Large intestine (tissue), 3 donors: Measurements from ENCODE around the gene TPD52L1. TPM values are rescaled to one million over a fixed set of nuclear protein-coding genes. Genes with fewer than 3 reads are reported as not detected.
A peak's percentile ranks its signal among the peaks of the same experiment; 100 is the strongest.

ENCODE experiments used
- DNase-seq, 2 donors: peaks; one replicate each; pipeline versions ENCODE4 v3.0.0 to v3.0.0-alpha.2; 2013
- H3K27ac ChIP-seq: one replicate; pipeline ENCODE4 v1.5.1; 2013; ENCODE audit warnings: low read length
- H3K27me3 ChIP-seq: 2 replicates; pipeline ENCODE4 v1.6.1; 2013; ENCODE audit warnings: low read length; ENCODE audit not compliant: control insufficient read depth, insufficient read depth
- H3K36me3 ChIP-seq: 2 replicates; pipeline ENCODE4 v1.6.1; 2013; ENCODE audit warnings: low read length; ENCODE audit not compliant: control insufficient read depth, insufficient read depth
- H3K4me1 ChIP-seq: one replicate; pipeline ENCODE4 v1.6.1; 2013; ENCODE audit warnings: low read length; ENCODE audit not compliant: control insufficient read depth, insufficient read depth
- H3K4me3 ChIP-seq: one replicate; pipeline ENCODE4 v1.5.1; 2013; ENCODE audit warnings: low read length
- H3K9me3 ChIP-seq: one replicate; pipeline ENCODE4 v1.6.1; 2013; ENCODE audit warnings: mild to moderate bottlenecking, low read depth, low read length, moderate library complexity; ENCODE audit not compliant: control insufficient read depth
- WGBS: methylation state at CpG from one replicate; pipeline ENCODE4 v1.1.5; 2013; ENCODE audit warnings: low lambda C conversion rate; ENCODE audit not compliant: insufficient coverage; 5-methylcytosine and 5-hydroxymethylcytosine counted together
- polyA plus RNA-seq: library from polyadenylated mRNA; unstranded; fragments of 120-200 nt; gene quantifications from one replicate; pipeline ENCODE4 v1.2.1, GENCODE V29; 2013

TPD52L1 gene
- polyA plus RNA-seq, 1 donor, result 53.4 TPM

DNA sequence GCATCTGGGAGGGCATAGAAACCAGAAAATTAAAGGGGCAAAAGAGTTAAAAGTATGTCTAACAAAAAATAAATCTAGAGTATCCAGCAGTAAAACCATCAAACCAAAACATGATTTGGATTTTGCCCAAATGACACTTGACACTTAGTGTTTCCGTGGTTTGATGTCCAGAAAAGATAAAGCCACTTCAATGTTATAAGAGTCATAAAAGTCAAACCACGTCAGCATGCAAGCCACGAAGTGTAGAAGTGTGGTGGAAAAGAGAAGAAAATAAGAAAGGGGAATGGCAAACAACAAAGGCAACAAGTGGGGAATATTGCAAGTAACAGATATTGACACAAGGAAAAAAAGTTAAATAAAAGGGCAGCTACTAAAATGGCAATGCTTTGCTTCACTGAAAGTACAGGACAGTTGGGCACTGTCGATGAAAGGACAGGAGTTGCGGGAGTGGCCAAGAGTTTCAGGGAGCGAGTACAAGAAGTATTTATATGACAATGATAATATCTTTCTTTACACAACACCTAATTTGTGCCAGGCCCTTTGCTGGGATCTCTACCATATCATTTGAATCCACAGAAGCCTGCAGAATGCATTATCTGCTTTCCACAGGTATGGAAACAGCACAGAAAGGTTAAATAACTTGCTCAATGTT lies 154.5 kb downstream of the TPD52L1 start:
- no peaks in the 10 kb centered on the region for H3K27me3 ChIP-seq
- peaks cover 19% of the 10 kb centered on the region for H3K4me1 ChIP-seq
- H3K36me3 ChIP-seq, result no peaks in the 10 kb centered on the region
- no peak overlapping the region for H3K4me3 ChIP-seq
- DNase-seq, result peak in 1 of 2 donors; percentile 48
- 25% methylated on average over 2 of the region's 6 CpGs for WGBS
- H3K9me3 ChIP-seq, result no peaks in the 10 kb centered on the region
- peak overlapping the region; percentile 87 for H3K27ac ChIP-seq

DNA sequence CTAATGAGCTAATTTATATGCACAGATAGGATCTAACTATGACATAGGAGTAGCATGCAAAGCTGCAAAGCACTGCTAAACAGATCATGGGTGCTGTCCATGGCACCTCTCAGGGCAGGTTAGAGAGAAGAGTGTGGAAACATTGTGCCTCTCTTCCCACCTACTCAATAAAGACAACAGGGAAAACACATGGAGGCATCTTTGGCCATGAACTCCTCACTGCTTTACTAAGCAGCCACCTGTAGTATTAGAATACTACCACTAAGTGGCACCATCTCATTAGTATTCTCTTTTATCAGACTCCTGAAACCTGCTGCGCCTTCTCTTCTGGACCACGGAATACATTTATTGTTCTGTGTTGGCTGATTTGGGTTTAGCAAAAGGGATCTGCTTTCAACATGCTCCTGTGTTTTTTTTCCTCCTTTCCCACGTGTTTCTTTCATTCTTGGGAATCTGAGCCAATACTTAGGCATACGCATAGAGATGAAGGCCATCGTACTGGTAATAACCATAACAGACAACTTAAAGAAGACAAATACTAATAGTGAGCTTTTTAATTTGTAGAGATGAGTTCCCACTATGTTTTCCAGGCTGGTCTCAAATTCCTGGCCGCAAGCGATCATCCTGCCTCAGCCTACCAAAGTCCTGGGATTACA lies 157.5 kb downstream of the TPD52L1 start:
- peak in 1 of 2 donors; percentile 52 for DNase-seq
- Histone ChIP-seq H3K36me3 (no peaks in the 10 kb centered on the region), H3K4me3 (no peak overlapping the region), H3K27ac (no peak overlapping the region), H3K4me1 (peaks cover 19% of the 10 kb centered on the region), H3K9me3 (no peaks in the 10 kb centered on the region), H3K27me3 (no peaks in the 10 kb centered on the region)
- 67% methylated on average over 3 of the region's 7 CpGs for WGBS

DNA sequence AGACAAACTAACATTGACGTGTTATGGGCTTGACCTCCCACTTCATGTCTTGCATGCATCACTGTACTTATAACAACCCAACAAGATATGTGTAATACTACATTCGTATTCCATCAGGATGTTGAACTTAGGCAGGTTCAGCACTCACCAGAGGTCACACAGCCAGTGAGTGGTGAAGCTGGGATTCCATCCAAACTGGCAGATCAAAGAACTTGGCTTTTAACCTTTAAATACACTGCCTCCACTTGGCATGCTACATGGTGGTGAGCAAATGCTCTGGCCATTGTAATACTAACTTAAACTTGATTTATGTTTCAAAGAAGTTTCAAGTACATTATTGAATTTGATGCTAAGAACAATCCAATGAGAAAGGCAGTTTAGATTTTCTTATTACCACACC lies 158.9 kb downstream of the TPD52L1 start:
- Histone ChIP-seq H3K9me3 (no peaks in the 10 kb centered on the region), H3K27ac (no peak overlapping the region), H3K4me3 (no peak overlapping the region), H3K27me3 (peaks cover 2% of the 10 kb centered on the region), H3K4me1 (peaks cover 9% of the 10 kb centered on the region), H3K36me3 (no peaks in the 10 kb centered on the region)
- WGBS, result no CpG with 5 or more reads among the region's 2 CpGs
- DNase-seq, result no peak

DNA sequence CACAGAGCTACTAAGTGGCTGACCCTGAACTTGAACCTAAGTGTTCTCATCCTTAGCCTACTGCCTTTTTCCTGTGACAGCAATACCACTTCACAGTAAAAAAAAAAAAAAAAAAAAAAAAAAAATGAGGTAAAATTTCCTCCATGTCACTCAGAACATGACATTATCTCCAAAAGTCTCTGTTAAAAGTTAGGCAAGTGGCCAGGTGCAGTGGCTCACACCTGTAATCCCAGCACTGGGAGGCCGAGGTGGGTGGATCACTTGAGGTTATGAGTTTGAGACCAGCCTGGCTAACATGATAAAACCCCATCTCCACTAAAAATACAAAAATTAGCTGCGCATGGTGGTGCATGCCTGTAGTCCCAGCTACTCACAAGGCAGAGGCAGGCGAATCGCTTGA lies 159.4 kb downstream of the TPD52L1 start:
- Histone ChIP-seq H3K27ac (no peak overlapping the region), H3K4me3 (no peak overlapping the region), H3K27me3 (peaks cover 2% of the 10 kb centered on the region), H3K36me3 (no peaks in the 10 kb centered on the region), H3K9me3 (no peaks in the 10 kb centered on the region), H3K4me1 (peaks cover 6% of the 10 kb centered on the region)
- WGBS, result no CpG with 5 or more reads among the region's 4 CpGs
- DNase-seq, result no peak

Other genes starting within 250 kb of the TPD52L1 start
- 20.0 TPM for gene RNF217, start 191.3 kb upstream of the TPD52L1 start, polyA plus RNA-seq
- gene HDDC2, start 148.2 kb downstream of the TPD52L1 start, polyA plus RNA-seq, result 93.7 TPM